GM23338 (cell line): ENCODE results near the gene CCDC80. TPM values are rescaled to one million over a fixed set of nuclear protein-coding genes. Genes with fewer than 3 reads are reported as not detected.

ENCODE experiments used
- ATAC-seq: fragments of 200-7000 bp; cut with Tn5 transposase; 3 replicates; pipeline ENCODE4 v1.9.1; 2020
- DNase-seq: peaks from one replicate; pipeline ENCODE4 v3.0.0-alpha.2; 2015; ENCODE audit warnings: low spot score
- H2AFZ ChIP-seq: fragments of 200-600 bp; sonication (generic); 2 replicates; pipeline ENCODE4 v1.8.0; 2016; ENCODE audit warnings: antibody characterized with exemption, mild to moderate bottlenecking, moderate library complexity
- H3F3A ChIP-seq: fragments of 200-600 bp; sonication (generic); replicated peaks from 2 replicates; pipeline ENCODE4 v1.8.0; 2017; ENCODE audit warnings: antibody characterized with exemption, mixed run types, low read depth
- H3K27ac ChIP-seq: fragments of 200-600 bp; sonication (generic); 2 replicates; pipeline ENCODE4 v1.6.1; 2016; ENCODE audit warnings: low read depth
- H3K27me3 ChIP-seq: fragments of 200-600 bp; sonication (generic); 2 replicates; pipeline ENCODE4 v1.8.0; 2016; ENCODE audit warnings: mild to moderate bottlenecking, mixed run types, moderate library complexity; ENCODE audit not compliant: insufficient read depth
- H3K36me3 ChIP-seq: fragments of 200-600 bp; sonication (generic); 2 replicates; pipeline ENCODE4 v1.8.0; 2016; ENCODE audit warnings: mild to moderate bottlenecking; ENCODE audit not compliant: insufficient read depth
- H3K4me1 ChIP-seq: fragments of 200-600 bp; sonication (generic); 2 replicates; pipeline ENCODE4 v1.8.0; 2016; ENCODE audit warnings: mild to moderate bottlenecking, moderate library complexity; ENCODE audit not compliant: insufficient read depth
- H3K4me2 ChIP-seq: fragments of 200-600 bp; sonication (generic); 2 replicates; pipeline ENCODE4 v1.7.1; 2017; ENCODE audit warnings: mixed run types
- H3K4me3 ChIP-seq: fragments of 200-600 bp; sonication (generic); 2 replicates; pipeline ENCODE4 v1.6.1; 2016; ENCODE audit warnings: mixed run types
- H3K79me2 ChIP-seq: fragments of 200-600 bp; sonication (generic); replicated peaks from 2 replicates; pipeline ENCODE4 v1.8.0; 2017; ENCODE audit warnings: mild to moderate bottlenecking; ENCODE audit not compliant: insufficient read depth
- H3K9me2 ChIP-seq: fragments of 200-600 bp; sonication (generic); 2 replicates; pipeline ENCODE4 v1.8.0; 2017; ENCODE audit not compliant: insufficient read depth
- H4K20me1 ChIP-seq: fragments of 200-600 bp; sonication (generic); replicated peaks from 2 replicates; pipeline ENCODE4 v1.8.0; 2017; ENCODE audit warnings: mild to moderate bottlenecking; ENCODE audit not compliant: insufficient read depth
- H3K27ac Mint-ChIP-seq: 2 replicates; pipeline ENCODE4 v1.8.0; 2020; ENCODE audit warnings: inconsistent platforms, mild to moderate bottlenecking, moderate library complexity, mixed read lengths
- H3K27me3 Mint-ChIP-seq: 3 replicates; pipeline ENCODE4 v1.8.0; 2022; ENCODE audit warnings: low read depth, mild to moderate bottlenecking, moderate library complexity, mixed read lengths, inconsistent platforms; ENCODE audit not compliant: insufficient read depth, poor library complexity
- H3K36me3 Mint-ChIP-seq: 3 replicates; pipeline ENCODE4 v1.8.0; 2021; ENCODE audit warnings: low read depth, mild to moderate bottlenecking, inconsistent platforms, moderate library complexity, mixed read lengths
- H3K4me1 Mint-ChIP-seq: 3 replicates; pipeline ENCODE4 v1.8.0; 2020; ENCODE audit warnings: mild to moderate bottlenecking, inconsistent platforms, mixed read lengths
- H3K4me3 Mint-ChIP-seq: 3 replicates; pipeline ENCODE4 v1.8.0; 2021; ENCODE audit warnings: moderate library complexity, mild to moderate bottlenecking, inconsistent platforms, mixed read lengths
- H3K9me3 Mint-ChIP-seq: 3 replicates; pipeline ENCODE4 v1.8.0; 2020; ENCODE audit warnings: moderate library complexity, mild to moderate bottlenecking, inconsistent platforms, mixed read lengths
- CREB1 ChIP-seq: fragments of 250-450 bp; sonication (Bioruptor Pico); IDR thresholded peaks from 2 replicates; pipeline ENCODE4 v1.5.0; 2020; ENCODE audit warnings: low read depth, mild to moderate bottlenecking, moderate library complexity
- POLR2AphosphoS5 ChIP-seq: IDR thresholded peaks from 2 replicates; pipeline ENCODE4 v1.6.1; 2016; ENCODE audit warnings: antibody characterized with exemption, low read depth
- STAT1 ChIP-seq: IDR thresholded peaks from one replicate; pipeline ENCODE4 v1.6.1; 2016; ENCODE audit warnings: antibody characterized with exemption; ENCODE audit not compliant: unreplicated experiment
- ZNF114 ChIP-seq: fragments of 250-450 bp; sonication (Bioruptor Pico); IDR thresholded peaks from 2 replicates; pipeline ENCODE4 v1.5.0; 2020; ENCODE audit warnings: mild to moderate bottlenecking, moderate library complexity
- ZNF331 ChIP-seq: fragments of 250-450 bp; sonication (Bioruptor Pico); IDR thresholded peaks from 2 replicates; pipeline ENCODE4 v1.5.0; 2020; ENCODE audit warnings: low read depth, mild to moderate bottlenecking, moderate library complexity
- polyA plus RNA-seq: library from polyadenylated mRNA; unstranded; fragments of >200 nt; fragmentation: Nextera tagmentation; extraction: Ambion mirVana; gene quantifications from 2 replicates; pipeline ENCODE4 v1.2.1, GENCODE V29; 2016
- total RNA-seq: library from RNA; depleted of rRNA; stranded (reverse); fragments of >200 nt; shearing (Covaris generic); gene quantifications from 2 replicates; pipeline ENCODE4 v1.2.3, GENCODE V29; 2014
- TF ChIP-seq, protein P1 (sequence below): IDR thresholded peaks from one replicate; pipeline ENCODE4 v1.6.1; 2018; ENCODE audit warnings: antibody characterized with exemption; ENCODE audit not compliant: unreplicated experiment

CCDC80 gene
- total and polyA plus RNA-seq, 2 experiments from 2014 or later, result 5.4 to 6.7 TPM

- ATAC-seq, result no peak
- Mint-ChIP-seq H3K27ac (peak overlapping the region; percentile 91), H3K27me3 (peaks cover 7% of the 10 kb centered on the region), H3K4me1 (peaks cover 31% of the 10 kb centered on the region), H3K4me3 (peak overlapping the region; percentile 96), H3K9me3 (no peaks in the 10 kb centered on the region), H3K36me3 (peaks cover 26% of the 10 kb centered on the region)
- H3K9me2 ChIP-seq, result no peaks in the 10 kb centered on the region
- 0 out of 2 replicates have a peak, but pooled peaks cover 3% of the 10 kb centered on the region for H3K36me3 ChIP-seq
- TF ChIP-seq STAT1, result no peak
- no peak for DNase-seq
- peak overlapping the region; percentile 65 for H3K4me3 ChIP-seq
- H3K27ac ChIP-seq, result peak overlapping the region; percentile 95
- no peaks in the 10 kb centered on the region for H4K20me1 ChIP-seq
- H3K4me1 ChIP-seq, result peaks cover 38% of the 10 kb centered on the region
- peaks cover 58% of the 10 kb centered on the region for H3K79me2 ChIP-seq
- H2AFZ ChIP-seq, result peak overlapping the region; percentile 26; the same call in 1 of the 2 replicates
- H3K4me2 ChIP-seq, result peak overlapping the region; percentile 88
- peaks cover 4% of the 10 kb centered on the region; the same call in 1 of the 2 replicates for H3F3A ChIP-seq
- no peaks in the 10 kb centered on the region for H3K27me3 ChIP-seq
Observed at GRCh38 chr3:112561484-112561733, 79.5 kb downstream of the CCDC80 start.

DNA sequence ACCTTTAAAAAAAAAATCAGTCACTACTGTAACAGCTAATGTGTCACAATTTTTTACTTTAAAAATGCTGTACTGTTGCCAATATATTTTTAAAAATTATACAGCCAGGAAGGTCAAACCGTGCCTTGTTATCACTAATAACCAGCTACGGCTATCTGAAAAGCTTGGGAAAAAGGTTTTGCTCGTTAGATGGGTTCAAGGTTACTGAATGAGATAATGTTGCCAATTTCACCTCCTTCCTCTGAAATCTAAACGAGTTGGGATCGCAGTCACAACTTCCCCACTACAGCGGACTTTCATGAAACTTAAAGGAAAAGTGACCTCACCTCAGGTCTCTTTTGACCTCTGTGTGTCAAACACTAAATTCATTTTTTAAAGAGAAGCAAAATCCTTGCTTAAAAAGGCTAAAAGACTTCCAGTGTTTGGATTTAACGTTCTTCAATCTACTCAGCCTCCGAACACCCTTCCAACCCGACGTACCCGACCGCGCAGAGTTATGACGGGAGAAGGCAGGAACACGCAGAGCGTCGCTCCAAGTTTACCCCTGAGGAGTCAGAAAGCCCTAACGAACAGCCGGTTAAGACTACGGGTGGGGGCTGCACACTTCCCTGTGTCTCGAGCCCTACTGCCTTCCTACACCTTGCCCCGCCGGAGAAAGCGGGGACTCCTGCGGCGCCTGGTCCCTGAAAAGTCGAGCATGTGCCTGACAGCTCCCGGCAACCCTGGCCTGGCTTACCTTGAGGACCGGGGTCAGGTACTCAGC, 80.0 kb downstream of the CCDC80 start:
- peak overlapping the region; percentile 91 for H3K27ac Mint-ChIP-seq
- no peaks in the 10 kb centered on the region for H3K9me3 Mint-ChIP-seq
- Histone ChIP-seq H3K27ac (peak overlapping the region; percentile 95), H3K36me3 (0 out of 2 replicates have a peak, but pooled peaks cover 3% of the 10 kb centered on the region), H3K9me2 (no peaks in the 10 kb centered on the region), H3K4me2 (peak overlapping the region; percentile 88), H4K20me1 (no peaks in the 10 kb centered on the region), H3F3A (peaks cover 4% of the 10 kb centered on the region; the same call in 1 of the 2 replicates), H3K79me2 (peaks cover 57% of the 10 kb centered on the region), H3K4me1 (peaks cover 38% of the 10 kb centered on the region), H3K27me3 (no peaks in the 10 kb centered on the region), H2AFZ (peak overlapping the region; percentile 26; the same call in 1 of the 2 replicates), H3K4me3 (peak overlapping the region; percentile 65)
- peak overlapping the region; percentile 96 for H3K4me3 Mint-ChIP-seq
- peaks cover 31% of the 10 kb centered on the region for H3K4me1 Mint-ChIP-seq
- ATAC-seq (peak; percentile 43), DNase-seq (peak; percentile 89)
- peaks cover 23% of the 10 kb centered on the region for H3K36me3 Mint-ChIP-seq
- peaks cover 7% of the 10 kb centered on the region for H3K27me3 Mint-ChIP-seq
- TF ChIP-seq, protein P1, sequence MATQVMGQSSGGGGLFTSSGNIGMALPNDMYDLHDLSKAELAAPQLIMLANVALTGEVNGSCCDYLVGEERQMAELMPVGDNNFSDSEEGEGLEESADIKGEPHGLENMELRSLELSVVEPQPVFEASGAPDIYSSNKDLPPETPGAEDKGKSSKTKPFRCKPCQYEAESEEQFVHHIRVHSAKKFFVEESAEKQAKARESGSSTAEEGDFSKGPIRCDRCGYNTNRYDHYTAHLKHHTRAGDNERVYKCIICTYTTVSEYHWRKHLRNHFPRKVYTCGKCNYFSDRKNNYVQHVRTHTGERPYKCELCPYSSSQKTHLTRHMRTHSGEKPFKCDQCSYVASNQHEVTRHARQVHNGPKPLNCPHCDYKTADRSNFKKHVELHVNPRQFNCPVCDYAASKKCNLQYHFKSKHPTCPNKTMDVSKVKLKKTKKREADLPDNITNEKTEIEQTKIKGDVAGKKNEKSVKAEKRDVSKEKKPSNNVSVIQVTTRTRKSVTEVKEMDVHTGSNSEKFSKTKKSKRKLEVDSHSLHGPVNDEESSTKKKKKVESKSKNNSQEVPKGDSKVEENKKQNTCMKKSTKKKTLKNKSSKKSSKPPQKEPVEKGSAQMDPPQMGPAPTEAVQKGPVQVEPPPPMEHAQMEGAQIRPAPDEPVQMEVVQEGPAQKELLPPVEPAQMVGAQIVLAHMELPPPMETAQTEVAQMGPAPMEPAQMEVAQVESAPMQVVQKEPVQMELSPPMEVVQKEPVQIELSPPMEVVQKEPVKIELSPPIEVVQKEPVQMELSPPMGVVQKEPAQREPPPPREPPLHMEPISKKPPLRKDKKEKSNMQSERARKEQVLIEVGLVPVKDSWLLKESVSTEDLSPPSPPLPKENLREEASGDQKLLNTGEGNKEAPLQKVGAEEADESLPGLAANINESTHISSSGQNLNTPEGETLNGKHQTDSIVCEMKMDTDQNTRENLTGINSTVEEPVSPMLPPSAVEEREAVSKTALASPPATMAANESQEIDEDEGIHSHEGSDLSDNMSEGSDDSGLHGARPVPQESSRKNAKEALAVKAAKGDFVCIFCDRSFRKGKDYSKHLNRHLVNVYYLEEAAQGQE, result no peak
- TF ChIP-seq CREB1 (CRISPR knock-in tag), result peak; percentile 93

- Histone ChIP-seq H3F3A (peaks cover 4% of the 10 kb centered on the region; the same call in 1 of the 2 replicates), H3K36me3 (0 out of 2 replicates have a peak, but pooled peaks cover 3% of the 10 kb centered on the region), H3K4me3 (peak overlapping the region; percentile 65), H2AFZ (no peak overlapping the region), H3K9me2 (no peaks in the 10 kb centered on the region), H3K4me2 (peak overlapping the region; percentile 88), H3K27ac (peak overlapping the region; percentile 95; the same call in 1 of the 2 replicates), H4K20me1 (no peaks in the 10 kb centered on the region), H3K27me3 (no peaks in the 10 kb centered on the region), H3K79me2 (peaks cover 58% of the 10 kb centered on the region), H3K4me1 (peaks cover 33% of the 10 kb centered on the region)
- no peak for ATAC-seq
- H3K36me3 Mint-ChIP-seq, result peaks cover 24% of the 10 kb centered on the region
- H3K27ac Mint-ChIP-seq, result no peak overlapping the region
- peaks cover 31% of the 10 kb centered on the region for H3K4me1 Mint-ChIP-seq
- H3K4me3 Mint-ChIP-seq, result peak overlapping the region; percentile 96
- peaks cover 7% of the 10 kb centered on the region for H3K27me3 Mint-ChIP-seq
- no peak for DNase-seq
- H3K9me3 Mint-ChIP-seq, result no peaks in the 10 kb centered on the region
- no peak for TF ChIP-seq ZNF331
- TF ChIP-seq POLR2AphosphoS5, result no peak
- TF ChIP-seq STAT1, result no peak
- no peak for TF ChIP-seq ZNF114 (CRISPR knock-in tag)
Observed at GRCh38 chr3:112560307-112560706, 80.6 kb downstream of the CCDC80 start.
